BLaER1 treated with 17β-estradiol and CSF1 and Interleukin-3, amounts not matched to agents 10 nM and 100 nM (cell line): ENCODE data around the gene NTMT2.

Experiments used
- H3K27ac ChIP-seq, 11 experiments: shearing (Covaris generic); formaldehyde crosslinking; 2 replicates each; pipeline ENCODE4 v1.8.1; 2022
- H3K27me3 ChIP-seq, 11 experiments: shearing (Covaris generic); formaldehyde crosslinking; 2 replicates each; pipeline ENCODE4 v1.8.1; 2022
- H3K36me3 ChIP-seq, 11 experiments: shearing (Covaris generic); formaldehyde crosslinking; 2 replicates each; pipeline ENCODE4 v1.8.1; 2022
- H3K4me1 ChIP-seq, 10 experiments: shearing (Covaris generic); formaldehyde crosslinking; 2 replicates each; pipeline ENCODE4 v1.8.1; 2022
- H3K4me2 ChIP-seq, 11 experiments: shearing (Covaris generic); formaldehyde crosslinking; 2 replicates each; pipeline ENCODE4 v1.8.1; 2022
- H3K4me3 ChIP-seq, 10 experiments: shearing (Covaris generic); formaldehyde crosslinking; 2 replicates each; pipeline ENCODE4 v1.8.1; 2022
- H3K9ac ChIP-seq, 11 experiments: shearing (Covaris generic); formaldehyde crosslinking; 2 replicates each; pipeline ENCODE4 v1.8.1; 2022
- H3K9me3 ChIP-seq, 11 experiments: shearing (Covaris generic); formaldehyde crosslinking; replicated peaks in 1 of 11; 2 replicates each; pipeline ENCODE4 v1.8.1; 2022
- H4K20me1 ChIP-seq, 11 experiments: shearing (Covaris generic); formaldehyde crosslinking; 2 replicates each; pipeline ENCODE4 v1.8.1; 2022
- Cebpa-rat ChIP-seq, 11 experiments: shearing (Covaris generic); IDR thresholded peaks; 2 replicates each; pipeline ENCODE4 v1.8.1; 2022

The NTMT2 gene

DNA sequence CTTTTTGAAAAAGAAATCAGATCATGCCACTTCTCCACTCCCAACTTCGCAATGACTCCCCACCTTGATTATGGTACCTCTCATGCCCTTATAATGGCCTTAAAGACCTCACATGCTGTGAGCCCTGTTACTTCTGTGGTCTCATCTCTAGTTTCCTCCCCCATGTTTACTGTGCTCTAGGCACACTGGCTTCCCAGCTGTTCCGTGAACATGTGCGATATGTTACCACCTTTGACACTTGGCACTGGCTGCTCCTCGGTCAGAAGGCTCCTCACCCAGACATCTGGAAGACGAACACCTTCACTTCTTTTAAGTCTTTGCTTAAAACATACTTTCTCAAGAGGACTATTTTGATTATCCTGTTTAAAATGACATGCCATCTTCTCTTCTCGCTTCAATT lies 14.3 kb upstream of the NTMT2 start:
- Histone ChIP-seq H3K4me2 (no peak overlapping the region), H3K4me3 (no peak overlapping the region), H3K27ac (no peak overlapping the region), H3K4me1 (no peaks in the 10 kb centered on the region), H3K27me3 (no peaks in the 10 kb centered on the region), H3K9me3 (no peaks in the 10 kb centered on the region), H3K36me3 (no peaks in the 10 kb centered on the region), H4K20me1 (no peaks in the 10 kb centered on the region), H3K9ac (no peak overlapping the region)
- no peak for TF ChIP-seq Cebpa-rat (IDR thresholded peaks at IDR 0.05)

- no peak for TF ChIP-seq Cebpa-rat (IDR thresholded peaks at IDR 0.05)
- H3K4me2 ChIP-seq: no peak overlapping the region
- no peak overlapping the region for H3K9ac ChIP-seq
- H3K27ac ChIP-seq: no peak overlapping the region
- H3K27me3 ChIP-seq: no peaks in the 10 kb centered on the region
- H4K20me1 ChIP-seq: no peaks in the 10 kb centered on the region
- H3K9me3 ChIP-seq: no peaks in the 10 kb centered on the region
- H3K4me3 ChIP-seq: no peak overlapping the region
- H3K36me3 ChIP-seq: no peaks in the 10 kb centered on the region
- no peaks in the 10 kb centered on the region for H3K4me1 ChIP-seq
These were observed 13.8 kb upstream of the NTMT2 start for GRCh38 chr1:170131984-170132383.

- Histone ChIP-seq H4K20me1 (no peaks in the 10 kb centered on the region), H3K4me1 (no peaks in the 10 kb centered on the region), H3K9ac (no peak overlapping the region), H3K4me3 (no peak overlapping the region), H3K9me3 (no peaks in the 10 kb centered on the region), H3K27ac (no peak overlapping the region), H3K36me3 (no peaks in the 10 kb centered on the region), H3K4me2 (no peak overlapping the region), H3K27me3 (no peaks in the 10 kb centered on the region)
- TF ChIP-seq Cebpa-rat (IDR thresholded peaks at IDR 0.05): no peak
These were observed 11.8 kb upstream of the NTMT2 start for GRCh38 chr1:170133766-170134495.

DNA sequence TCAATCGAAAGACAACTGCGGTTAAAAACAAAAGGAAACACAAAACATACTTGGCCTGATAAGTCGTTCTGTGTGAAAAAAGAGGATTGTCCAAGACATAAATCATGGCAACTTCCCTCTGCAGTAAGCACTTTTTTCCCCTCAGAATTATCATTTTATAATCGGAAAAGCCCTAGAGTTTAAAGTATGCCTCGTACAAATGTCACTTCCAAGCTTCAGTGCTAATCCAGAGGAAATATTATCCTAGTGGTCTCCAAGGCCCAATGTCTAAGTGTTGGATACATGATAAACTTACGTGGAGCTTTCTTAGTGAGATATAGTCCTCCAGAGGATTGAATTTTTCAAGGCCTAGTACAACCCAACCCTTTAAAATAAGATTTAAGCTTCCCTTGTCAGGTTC lies 11.2 kb upstream of the NTMT2 start:
- Histone ChIP-seq H3K4me2 (no peak overlapping the region), H3K27ac (no peak overlapping the region), H3K27me3 (no peaks in the 10 kb centered on the region), H3K9me3 (no peaks in the 10 kb centered on the region), H3K4me3 (no peak overlapping the region), H4K20me1 (no peaks in the 10 kb centered on the region), H3K4me1 (no peaks in the 10 kb centered on the region), H3K36me3 (no peaks in the 10 kb centered on the region), H3K9ac (no peak overlapping the region)
- TF ChIP-seq Cebpa-rat (IDR thresholded peaks at IDR 0.05): no peak

DNA sequence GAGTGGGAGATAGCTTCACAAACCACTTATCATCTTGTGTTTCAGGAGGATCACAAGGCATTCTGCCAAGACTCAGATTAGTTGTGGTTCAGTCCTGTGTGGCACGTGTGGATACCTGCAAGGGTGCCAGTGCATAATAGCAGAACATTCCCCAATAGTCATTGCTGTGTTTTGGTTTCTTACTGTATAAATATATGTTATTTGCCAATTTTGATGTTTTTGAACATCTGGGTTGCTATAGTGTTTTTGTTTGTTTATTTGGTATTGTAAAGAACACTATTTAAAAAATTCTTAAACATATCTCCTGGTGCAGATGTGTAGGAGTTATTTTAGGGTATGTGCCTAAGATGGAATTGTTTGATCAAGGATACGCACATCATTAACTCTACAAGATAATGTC lies 5.4 kb upstream of the NTMT2 start:
- no peaks in the 10 kb centered on the region for H4K20me1 ChIP-seq
- peaks cover 0 to 10% (median 4%) of the 10 kb centered on the region in 11 experiments; a peak in 2 of 22 replicates for H3K9me3 ChIP-seq
- TF ChIP-seq Cebpa-rat (IDR thresholded peaks at IDR 0.05): no peak
- no peaks in the 10 kb centered on the region for H3K36me3 ChIP-seq
- H3K4me1 ChIP-seq: no peaks in the 10 kb centered on the region
- no peak overlapping the region for H3K4me3 ChIP-seq
- no peak overlapping the region for H3K27ac ChIP-seq
- H3K27me3 ChIP-seq: no peaks in the 10 kb centered on the region
- H3K4me2 ChIP-seq: no peak overlapping the region
- no peak overlapping the region for H3K9ac ChIP-seq

DNA sequence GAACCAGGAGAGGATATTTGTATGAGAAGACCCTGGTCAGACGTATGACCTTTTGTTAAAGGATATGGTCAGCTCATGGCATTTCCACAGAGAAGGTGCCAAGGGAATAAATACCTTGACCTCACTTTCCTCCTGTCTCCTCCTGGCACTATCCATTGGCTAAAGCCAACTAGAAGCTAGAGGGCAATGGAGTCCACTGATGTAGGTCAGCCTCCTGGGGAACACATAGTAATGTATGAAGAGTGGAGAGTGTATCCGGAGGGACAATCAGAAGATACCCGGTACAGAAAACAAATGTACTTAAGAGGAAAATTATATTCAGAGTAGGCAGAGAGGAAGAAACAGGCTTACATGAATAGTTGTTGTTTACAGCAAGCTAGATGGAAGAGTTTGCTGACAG lies 698 bp upstream of the NTMT2 start:
- H3K4me3 ChIP-seq: no peak overlapping the region
- no peak overlapping the region for H3K27ac ChIP-seq
- no peaks in the 10 kb centered on the region for H3K27me3 ChIP-seq
- peaks cover 0 to 10% (median 4%) of the 10 kb centered on the region in 11 experiments; a peak in 2 of 22 replicates for H3K9me3 ChIP-seq
- H3K4me2 ChIP-seq: no peak overlapping the region
- no peaks in the 10 kb centered on the region for H4K20me1 ChIP-seq
- peaks cover 0 to 12% (median 8%) of the 10 kb centered on the region in 10 experiments; a peak in 11 of 20 replicates for H3K4me1 ChIP-seq
- no peak overlapping the region for H3K9ac ChIP-seq
- TF ChIP-seq Cebpa-rat (IDR thresholded peaks at IDR 0.05): no peak
- H3K36me3 ChIP-seq: no peaks in the 10 kb centered on the region

- peaks cover 0 to 10% (median 4%) of the 10 kb centered on the region in 11 experiments; a peak in 2 of 22 replicates for H3K9me3 ChIP-seq
- no peak overlapping the region for H3K27ac ChIP-seq
- no peak overlapping the region for H3K4me2 ChIP-seq
- H3K27me3 ChIP-seq: no peaks in the 10 kb centered on the region
- no peak overlapping the region for H3K4me3 ChIP-seq
- no peaks in the 10 kb centered on the region for H4K20me1 ChIP-seq
- no peaks in the 10 kb centered on the region for H3K36me3 ChIP-seq
- peaks cover 0 to 15% (median 9%) of the 10 kb centered on the region in 10 experiments; a peak in 11 of 20 replicates for H3K4me1 ChIP-seq
- TF ChIP-seq Cebpa-rat (IDR thresholded peaks at IDR 0.05): no peak
- H3K9ac ChIP-seq: no peak overlapping the region
These were observed 1.0 kb downstream of the NTMT2 start for GRCh38 chr1:170146720-170147263.

GRCh38 chr1:170149241-170149640 lies 3.5 kb downstream of the NTMT2 start:
- no peak for TF ChIP-seq Cebpa-rat (IDR thresholded peaks at IDR 0.05)

DNA sequence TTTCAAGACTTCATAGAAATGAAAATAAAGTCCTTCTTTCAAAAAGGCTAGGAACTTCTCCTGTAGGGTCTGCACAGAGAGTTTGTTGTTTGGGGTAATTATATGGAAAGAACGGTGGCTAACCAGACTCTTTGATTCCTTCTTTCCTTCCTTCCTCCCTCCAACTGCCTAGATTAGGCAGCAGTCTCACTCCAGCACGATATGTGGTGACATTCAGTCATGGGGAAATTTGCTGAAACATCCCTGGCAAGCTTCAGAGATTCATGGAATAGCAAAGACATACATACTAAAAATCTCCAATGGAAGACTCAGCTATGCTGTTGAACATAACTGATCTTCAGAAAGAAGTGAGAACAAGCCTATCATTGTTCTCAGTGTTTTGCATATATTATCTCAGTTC lies 4.3 kb downstream of the NTMT2 start:
- H4K20me1 ChIP-seq: no peaks in the 10 kb centered on the region
- no peak overlapping the region for H3K9ac ChIP-seq
- H3K4me3 ChIP-seq: no peak overlapping the region
- no peaks in the 10 kb centered on the region for H3K27me3 ChIP-seq
- no peak for TF ChIP-seq Cebpa-rat (IDR thresholded peaks at IDR 0.05)
- no peak overlapping the region for H3K27ac ChIP-seq
- peaks cover 0 to 15% (median 7%) of the 10 kb centered on the region in 11 experiments; a peak in 8 of 22 replicates for H3K9me3 ChIP-seq
- peaks cover 0 to 15% (median 9%) of the 10 kb centered on the region in 10 experiments; a peak in 11 of 20 replicates for H3K4me1 ChIP-seq
- peak overlapping the region in 8 of 11 experiments; percentile 1 to 53 (median 22); a peak in 10 of 22 replicates for H3K4me2 ChIP-seq
- no peaks in the 10 kb centered on the region for H3K36me3 ChIP-seq

More at GRCh38 chr1:170149241-170149640, 3.5 kb downstream of the NTMT2 start:
- Histone ChIP-seq H3K27ac (no peak overlapping the region), H3K9me3 (peaks cover 0 to 17% (median 9%) of the 10 kb centered on the region in 11 experiments; a peak in 9 of 22 replicates), H4K20me1 (no peaks in the 10 kb centered on the region), H3K36me3 (no peaks in the 10 kb centered on the region), H3K4me1 (peaks cover 0 to 15% (median 9%) of the 10 kb centered on the region in 10 experiments; a peak in 11 of 20 replicates), H3K27me3 (no peaks in the 10 kb centered on the region), H3K4me2 (peak overlapping the region in 6 of 11 experiments; percentile 1 to 53 (median 24); a peak in 7 of 22 replicates), H3K4me3 (no peak overlapping the region), H3K9ac (no peak overlapping the region)
